Tibial nerve (tissue), 4 donors: Measurements from ENCODE around the gene YBEY. TPM values are rescaled to one million over a fixed set of nuclear protein-coding genes. Genes with fewer than 3 reads are reported as not detected.

Source experiments
- DNase-seq, 2 donors: peaks; one replicate each; pipeline ENCODE4 v3.0.0-alpha.2; 2019; ENCODE audit warnings: low spot score in 2 of 2
- H3K27ac ChIP-seq, 4 donors: fragments of 200-600 bp; sonication (generic) in 3 of 4; one replicate each; pipeline ENCODE4 v1.5.1; 2017 to 2019; ENCODE audit warnings: mild to moderate bottlenecking in 1 of 4
- H3K27me3 ChIP-seq, 2 donors: fragments of 200-600 bp; sonication (generic) in 1 of 2; one replicate each; pipeline versions ENCODE4 v1.5.1 to v1.6.0; 2017 to 2019
- H3K36me3 ChIP-seq, 3 donors: fragments of 200-600 bp; sonication (generic); one replicate each; pipeline ENCODE4 v1.5.1; 2018 to 2019
- H3K4me1 ChIP-seq, 4 donors: fragments of 200-600 bp; sonication (generic) in 3 of 4; one replicate each; pipeline ENCODE4 v1.5.1; 2017 to 2019
- H3K4me3 ChIP-seq, 4 donors: fragments of 200-600 bp; sonication (generic) in 3 of 4; one replicate each; pipeline ENCODE4 v1.5.1; 2017 to 2019; ENCODE audit warnings: mild to moderate bottlenecking in 1 of 4, moderate library complexity in 1 of 4
- H3K9me3 ChIP-seq, 4 donors: fragments of 200-600 bp; sonication (generic) in 3 of 4; one replicate each; pipeline ENCODE4 v1.5.1; 2017 to 2019
- EP300 ChIP-seq, 2 donors: sonication (generic); formaldehyde crosslinking; IDR thresholded peaks; one replicate each; pipeline ENCODE4 v1.6.1; 2017; ENCODE audit warnings: antibody characterized with exemption in 2 of 2, mild to moderate bottlenecking in 1 of 2
- POLR2A ChIP-seq, 2 donors: fragments of 450-650 bp; IDR thresholded peaks; one replicate each; pipeline ENCODE4 v1.6.1; 2017; ENCODE audit warnings: antibody characterized with exemption in 2 of 2, mild to moderate bottlenecking in 2 of 2, moderate library complexity in 2 of 2
- WGBS, 2 donors: methylation state at CpG; one replicate each; pipeline ENCODE4 v1.1.5; 2018; 5-methylcytosine and 5-hydroxymethylcytosine counted together
- total RNA-seq, 4 donors: library from RNA; depleted of rRNA; stranded (reverse); fragments of >200 nt; gene quantifications; one replicate each; pipeline ENCODE4 v1.1.0, GENCODE V29; 2016
- TF ChIP-seq, protein P1 (sequence below), 5 experiments: fragments of 200-600 bp in 3 of 5; fragments of 450-650 bp in 2 of 5; sonication (generic) in 3 of 5; IDR thresholded peaks; one replicate each; pipeline ENCODE4 v1.5.1; 2016 to 2019; ENCODE audit warnings: antibody characterized with exemption in 5 of 5, mild to moderate bottlenecking in 3 of 5, moderate library complexity in 2 of 5

YBEY gene
- total RNA-seq, 4 donors from 2014 or later, result 6.7 to 20.1 (median 15.5) TPM

DNA sequence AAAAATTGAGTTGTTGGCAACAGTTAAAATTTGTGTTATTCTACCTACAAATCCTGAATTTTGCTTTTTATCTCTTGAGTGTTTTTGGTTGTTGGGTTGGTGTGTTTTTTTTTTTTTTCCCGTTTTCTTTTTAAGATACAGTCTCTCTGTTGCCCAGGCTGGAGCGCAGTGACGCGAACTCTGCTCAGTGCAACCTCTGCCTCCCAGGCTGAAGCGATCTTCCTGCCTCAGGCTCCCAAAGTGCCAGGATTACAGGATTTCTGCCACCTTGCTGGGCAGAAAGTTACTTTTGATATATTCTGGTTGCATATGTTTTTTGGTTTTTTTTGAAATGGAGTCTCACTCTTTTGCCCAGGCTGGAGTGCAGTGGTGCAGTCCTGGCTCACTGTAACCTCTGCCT, 42.0 kb downstream of the YBEY start:
- H3K4me3 ChIP-seq, result no peak overlapping the region
- no peaks in the 10 kb centered on the region for H3K27me3 ChIP-seq
- no peak for DNase-seq
- peaks cover 0 to 53% (median 3%) of the 10 kb centered on the region in 3 donors for H3K36me3 ChIP-seq
- peaks cover 0 to 15% (median under 1%) of the 10 kb centered on the region in 4 donors for H3K4me1 ChIP-seq
- no peaks in the 10 kb centered on the region for H3K9me3 ChIP-seq
- WGBS, 2 donors, result 78 to 79% methylated on average over 5 of the region's 5 CpGs
- TF ChIP-seq, protein P1, sequence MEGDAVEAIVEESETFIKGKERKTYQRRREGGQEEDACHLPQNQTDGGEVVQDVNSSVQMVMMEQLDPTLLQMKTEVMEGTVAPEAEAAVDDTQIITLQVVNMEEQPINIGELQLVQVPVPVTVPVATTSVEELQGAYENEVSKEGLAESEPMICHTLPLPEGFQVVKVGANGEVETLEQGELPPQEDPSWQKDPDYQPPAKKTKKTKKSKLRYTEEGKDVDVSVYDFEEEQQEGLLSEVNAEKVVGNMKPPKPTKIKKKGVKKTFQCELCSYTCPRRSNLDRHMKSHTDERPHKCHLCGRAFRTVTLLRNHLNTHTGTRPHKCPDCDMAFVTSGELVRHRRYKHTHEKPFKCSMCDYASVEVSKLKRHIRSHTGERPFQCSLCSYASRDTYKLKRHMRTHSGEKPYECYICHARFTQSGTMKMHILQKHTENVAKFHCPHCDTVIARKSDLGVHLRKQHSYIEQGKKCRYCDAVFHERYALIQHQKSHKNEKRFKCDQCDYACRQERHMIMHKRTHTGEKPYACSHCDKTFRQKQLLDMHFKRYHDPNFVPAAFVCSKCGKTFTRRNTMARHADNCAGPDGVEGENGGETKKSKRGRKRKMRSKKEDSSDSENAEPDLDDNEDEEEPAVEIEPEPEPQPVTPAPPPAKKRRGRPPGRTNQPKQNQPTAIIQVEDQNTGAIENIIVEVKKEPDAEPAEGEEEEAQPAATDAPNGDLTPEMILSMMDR (IDR thresholded peaks at IDR 0.05), result no peak
- TF ChIP-seq POLR2A (IDR thresholded peaks at IDR 0.05), result no peak
- TF ChIP-seq EP300 (IDR thresholded peaks at IDR 0.05), result no peak
- H3K27ac ChIP-seq, result no peak overlapping the region

DNA sequence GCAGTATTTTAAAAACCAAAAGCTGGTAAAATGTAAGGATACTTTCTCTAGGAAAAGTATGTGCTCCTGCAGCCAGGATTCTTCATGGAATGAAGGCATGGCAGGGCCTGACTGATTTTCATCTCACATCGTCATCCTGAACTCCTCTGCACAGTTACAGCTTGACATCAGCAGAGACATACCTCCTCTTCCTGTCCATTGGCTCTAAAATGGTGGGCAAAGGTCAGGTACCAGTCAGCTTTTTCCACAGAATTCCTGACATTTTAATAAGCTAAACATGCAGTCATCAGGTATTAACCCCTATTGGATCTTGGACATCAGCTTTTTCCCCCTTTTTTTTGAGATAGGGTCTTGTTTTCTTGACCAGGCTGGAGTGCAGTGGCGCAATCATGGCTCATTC, 43.7 kb downstream of the YBEY start:
- TF ChIP-seq POLR2A (IDR thresholded peaks at IDR 0.05) (no peak), EP300 (IDR thresholded peaks at IDR 0.05) (no peak)
- TF ChIP-seq, protein P1 (IDR thresholded peaks at IDR 0.05), result no peak
- H3K36me3 ChIP-seq, result peaks cover 0 to 68% (median 3%) of the 10 kb centered on the region in 3 donors

DNA sequence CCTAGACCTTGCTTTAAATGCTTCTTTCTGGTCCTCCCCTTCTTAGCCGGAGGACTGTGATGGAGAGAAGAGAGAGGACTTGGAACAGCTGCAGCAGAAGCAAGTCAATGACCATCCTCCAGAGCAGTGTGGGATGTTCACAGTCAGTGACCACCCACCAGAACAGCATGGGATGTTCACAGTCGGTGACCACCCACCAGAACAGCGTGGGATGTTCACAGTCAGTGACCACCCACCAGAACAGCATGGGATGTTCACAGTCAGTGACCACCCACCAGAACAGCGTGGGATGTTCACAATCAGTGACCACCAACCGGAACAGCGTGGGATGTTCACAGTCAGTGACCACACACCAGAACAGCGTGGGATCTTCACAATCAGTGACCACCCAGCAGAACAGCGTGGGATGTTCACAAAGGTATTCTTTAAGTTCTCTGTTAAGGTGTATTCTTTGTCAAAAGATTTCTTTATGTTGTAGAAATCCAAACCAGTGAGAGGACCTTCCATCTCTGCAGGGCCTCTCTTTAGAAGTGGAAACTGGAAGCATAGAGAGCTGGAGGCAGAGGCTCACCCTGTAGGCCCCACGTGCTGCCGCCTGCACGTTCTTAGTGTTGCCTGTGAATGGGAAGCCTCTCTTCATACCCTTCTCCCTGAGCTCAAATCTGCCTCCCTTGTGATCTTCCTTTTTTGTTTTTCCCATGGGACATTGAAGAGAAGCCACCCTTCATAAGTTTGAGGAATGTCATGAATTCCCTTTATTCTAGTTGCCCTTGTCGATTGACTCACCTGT, 48.4 kb downstream of the YBEY start:
- H3K4me1 ChIP-seq, result no peaks in the 10 kb centered on the region
- no peaks in the 10 kb centered on the region for H3K9me3 ChIP-seq
- WGBS, 2 donors, result 85 to 89% methylated on average over 12 of the region's 12 CpGs
- H3K27me3 ChIP-seq, result no peaks in the 10 kb centered on the region
- TF ChIP-seq, protein P1 (IDR thresholded peaks at IDR 0.05), result no peak
- TF ChIP-seq EP300 (IDR thresholded peaks at IDR 0.05) (no peak), POLR2A (IDR thresholded peaks at IDR 0.05) (no peak)
- H3K27ac ChIP-seq, result no peak overlapping the region
- DNase-seq, result no peak
- H3K4me3 ChIP-seq, result no peak overlapping the region
- H3K36me3 ChIP-seq, result peaks cover 0 to 92% (median 16%) of the 10 kb centered on the region in 3 donors

More for the DNA sequence above, 43.7 kb downstream of the YBEY start:
- no peak overlapping the region for H3K4me3 ChIP-seq
- DNase-seq, result no peak
- no peaks in the 10 kb centered on the region for H3K9me3 ChIP-seq
- no peak overlapping the region for H3K27ac ChIP-seq
- no peaks in the 10 kb centered on the region for H3K27me3 ChIP-seq
- peaks cover 0 to 13% (median 0%) of the 10 kb centered on the region in 4 donors for H3K4me1 ChIP-seq
- WGBS, 2 donors, result 96 to 100% methylated on average over 2 of the region's 2 CpGs

DNA sequence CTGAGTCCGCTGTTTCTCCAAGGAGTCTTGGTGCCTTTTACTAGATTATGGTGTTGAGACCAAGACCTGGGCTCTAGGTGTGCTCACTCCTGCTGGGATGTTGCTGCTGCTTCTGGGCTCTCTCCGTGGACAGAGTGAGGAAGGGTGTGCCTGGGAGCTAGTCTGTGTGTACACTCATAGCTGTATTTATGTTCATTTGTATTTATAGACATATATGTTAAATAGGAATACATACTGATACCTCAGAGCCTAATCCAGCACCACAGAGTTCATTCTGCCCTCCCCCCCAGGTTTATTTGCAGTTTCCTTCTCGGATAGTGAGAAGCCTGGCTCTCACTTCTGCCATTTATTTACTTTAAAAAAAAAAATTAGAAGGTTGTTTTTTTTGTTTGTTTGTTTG, 50.5 kb downstream of the YBEY start:
- H3K4me1 ChIP-seq, result no peaks in the 10 kb centered on the region
- no peaks in the 10 kb centered on the region for H3K27me3 ChIP-seq
- peaks cover 0 to 93% (median 13%) of the 10 kb centered on the region in 3 donors for H3K36me3 ChIP-seq
- no peak for DNase-seq
- WGBS, 2 donors, result 90 to 100% methylated on average over 3 of the region's 3 CpGs
- no peak overlapping the region for H3K4me3 ChIP-seq
- H3K9me3 ChIP-seq, result no peaks in the 10 kb centered on the region
- no peak overlapping the region for H3K27ac ChIP-seq
- no peak for TF ChIP-seq POLR2A (IDR thresholded peaks at IDR 0.05)
- no peak for TF ChIP-seq EP300 (IDR thresholded peaks at IDR 0.05)
- TF ChIP-seq, protein P1 (IDR thresholded peaks at IDR 0.05), result no peak

DNA sequence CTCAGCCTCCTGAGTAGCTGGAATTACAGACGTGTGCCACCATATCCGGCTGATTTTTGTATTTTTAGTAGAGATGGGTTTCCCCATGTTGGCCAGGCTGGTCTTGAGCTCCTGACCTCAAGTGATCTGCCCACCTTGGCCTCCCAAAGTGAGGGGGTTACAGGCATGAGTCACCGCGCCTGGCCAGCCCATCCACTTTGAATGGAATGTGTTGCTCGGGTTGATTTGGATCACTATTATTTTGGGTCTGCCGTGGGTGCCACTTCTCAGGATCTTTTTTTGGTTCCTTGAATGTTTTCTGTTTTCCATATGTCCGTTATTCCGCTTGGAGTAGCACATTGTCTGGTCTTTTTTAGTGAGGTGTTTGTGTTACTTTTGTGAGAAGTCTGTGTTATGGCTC, 54.9 kb downstream of the YBEY start:
- DNase-seq, result no peak
- WGBS, 2 donors, result 94 to 95% methylated on average over 8 of the region's 8 CpGs
- Histone ChIP-seq H3K9me3 (no peaks in the 10 kb centered on the region), H3K36me3 (peaks cover 0 to 70% (median 14%) of the 10 kb centered on the region in 3 donors), H3K27me3 (no peaks in the 10 kb centered on the region), H3K4me1 (no peaks in the 10 kb centered on the region), H3K4me3 (no peak overlapping the region), H3K27ac (no peak overlapping the region)
- TF ChIP-seq, protein P1 (IDR thresholded peaks at IDR 0.05), result no peak
